HG02938 (cell line): ENCODE results near the gene CIZ1.
"Not testable (repeated sequence)": the region's sequence is repeated elsewhere in the genome, so short reads cannot be mapped to it uniquely, and the experiment has no call there.

Experiments used
- ATAC-seq: cut with Tn5 transposase; IDR thresholded peaks from one replicate; pipeline ENCODE4 v1.9.1; 2021; ENCODE audit warnings: mild to moderate bottlenecking, moderate library complexity; ENCODE audit not compliant: unreplicated experiment

The CIZ1 gene, protein sequence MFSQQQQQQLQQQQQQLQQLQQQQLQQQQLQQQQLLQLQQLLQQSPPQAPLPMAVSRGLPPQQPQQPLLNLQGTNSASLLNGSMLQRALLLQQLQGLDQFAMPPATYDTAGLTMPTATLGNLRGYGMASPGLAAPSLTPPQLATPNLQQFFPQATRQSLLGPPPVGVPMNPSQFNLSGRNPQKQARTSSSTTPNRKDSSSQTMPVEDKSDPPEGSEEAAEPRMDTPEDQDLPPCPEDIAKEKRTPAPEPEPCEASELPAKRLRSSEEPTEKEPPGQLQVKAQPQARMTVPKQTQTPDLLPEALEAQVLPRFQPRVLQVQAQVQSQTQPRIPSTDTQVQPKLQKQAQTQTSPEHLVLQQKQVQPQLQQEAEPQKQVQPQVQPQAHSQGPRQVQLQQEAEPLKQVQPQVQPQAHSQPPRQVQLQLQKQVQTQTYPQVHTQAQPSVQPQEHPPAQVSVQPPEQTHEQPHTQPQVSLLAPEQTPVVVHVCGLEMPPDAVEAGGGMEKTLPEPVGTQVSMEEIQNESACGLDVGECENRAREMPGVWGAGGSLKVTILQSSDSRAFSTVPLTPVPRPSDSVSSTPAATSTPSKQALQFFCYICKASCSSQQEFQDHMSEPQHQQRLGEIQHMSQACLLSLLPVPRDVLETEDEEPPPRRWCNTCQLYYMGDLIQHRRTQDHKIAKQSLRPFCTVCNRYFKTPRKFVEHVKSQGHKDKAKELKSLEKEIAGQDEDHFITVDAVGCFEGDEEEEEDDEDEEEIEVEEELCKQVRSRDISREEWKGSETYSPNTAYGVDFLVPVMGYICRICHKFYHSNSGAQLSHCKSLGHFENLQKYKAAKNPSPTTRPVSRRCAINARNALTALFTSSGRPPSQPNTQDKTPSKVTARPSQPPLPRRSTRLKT

GRCh38 chr9:128191406-128192046, at the start of gene CIZ1:
Gene CIZ1 (minus strand): TSS chr9:128191572. CDS start chr9:128190857, 715 bp downstream.
- ATAC-seq = peak; percentile 65

GRCh38 chr9:128233817-128234406, 42.5 kb upstream of the CIZ1 start:
- ATAC-seq = no peak

GRCh38 chr9:128232528-128233428, 41.4 kb upstream of the CIZ1 start:
- ATAC-seq = no peak

DNA sequence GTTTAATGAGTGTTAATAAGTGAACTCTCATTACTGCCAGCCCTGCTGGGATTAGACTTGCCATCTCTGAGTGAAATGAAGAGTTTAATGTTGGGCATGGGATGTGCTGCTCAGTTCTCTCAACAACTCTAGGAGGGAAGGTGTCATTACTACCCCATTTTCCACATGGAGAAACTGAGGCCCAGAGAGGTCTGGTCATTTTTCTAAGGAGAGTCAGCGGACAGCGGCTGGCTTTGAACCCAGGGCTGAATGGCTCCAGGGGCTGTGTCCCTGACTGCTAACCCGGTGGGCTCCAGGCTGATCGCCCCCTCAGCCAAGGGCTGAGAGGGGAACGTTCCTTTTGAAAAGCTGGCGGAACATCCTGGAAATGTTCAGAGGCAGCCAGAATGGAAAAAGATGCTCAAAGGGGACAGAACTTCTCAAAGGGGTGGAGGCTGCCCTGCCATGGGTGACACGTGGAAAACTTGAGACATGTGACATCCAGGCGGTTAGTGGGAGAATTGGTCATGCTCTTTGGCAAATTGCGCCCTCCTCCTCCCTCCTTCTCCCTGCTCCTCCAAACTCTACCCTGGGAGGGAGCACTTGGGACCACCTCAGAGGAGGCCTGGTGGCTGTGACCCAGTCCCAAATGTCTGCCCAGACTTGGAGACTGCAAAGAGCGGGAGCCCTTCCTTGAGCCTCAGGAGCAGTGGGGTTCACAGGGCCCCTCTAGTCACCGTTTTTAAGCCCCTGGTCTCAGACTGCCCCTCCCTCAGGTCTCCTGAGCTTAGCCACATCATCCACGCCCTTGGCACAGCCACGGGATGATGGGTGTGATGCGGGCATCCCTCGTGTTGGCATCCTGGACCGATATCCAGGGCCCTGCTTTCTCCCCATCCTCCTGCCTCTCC, 40.5 kb upstream of the CIZ1 start:
- no peak for ATAC-seq

- ATAC-seq = not testable (repeated sequence)
These were observed 39.5 kb upstream of the CIZ1 start for GRCh38 chr9:128230897-128231296.

- ATAC-seq = no peak
These were observed 35.0 kb upstream of the CIZ1 start for GRCh38 chr9:128226412-128226801.

DNA sequence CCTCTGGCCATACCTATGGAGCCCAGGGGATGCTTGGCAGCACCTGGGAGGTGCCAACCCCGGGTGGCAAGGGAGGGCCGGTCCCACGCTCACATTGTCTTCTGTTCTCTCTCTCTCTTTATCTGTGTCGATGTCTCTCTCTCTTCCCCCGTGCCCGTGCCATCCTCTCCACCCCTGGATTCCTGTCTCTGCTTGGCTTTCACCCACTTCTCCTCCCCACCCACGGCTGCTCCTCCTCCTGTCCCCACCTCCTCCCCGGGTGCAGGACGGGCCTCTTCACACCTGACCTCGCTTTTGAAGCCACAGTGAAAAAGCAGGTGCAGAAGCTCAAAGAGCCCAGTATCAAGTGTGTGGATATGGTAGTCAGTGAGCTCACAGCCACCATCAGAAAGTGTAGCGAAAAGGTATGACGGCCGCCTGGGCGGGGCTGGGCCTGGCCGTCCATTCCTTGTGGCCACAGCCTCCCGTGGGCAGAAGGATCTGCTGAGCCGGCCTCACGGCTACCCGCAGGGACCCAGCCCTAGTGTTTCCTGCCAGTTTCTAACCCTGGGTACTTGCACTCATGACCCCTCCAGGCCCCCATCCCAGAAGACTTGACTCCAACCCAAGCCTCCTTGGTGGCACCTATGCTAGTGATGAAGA, 34.5 kb upstream of the CIZ1 start:
- ATAC-seq = no peak

DNA sequence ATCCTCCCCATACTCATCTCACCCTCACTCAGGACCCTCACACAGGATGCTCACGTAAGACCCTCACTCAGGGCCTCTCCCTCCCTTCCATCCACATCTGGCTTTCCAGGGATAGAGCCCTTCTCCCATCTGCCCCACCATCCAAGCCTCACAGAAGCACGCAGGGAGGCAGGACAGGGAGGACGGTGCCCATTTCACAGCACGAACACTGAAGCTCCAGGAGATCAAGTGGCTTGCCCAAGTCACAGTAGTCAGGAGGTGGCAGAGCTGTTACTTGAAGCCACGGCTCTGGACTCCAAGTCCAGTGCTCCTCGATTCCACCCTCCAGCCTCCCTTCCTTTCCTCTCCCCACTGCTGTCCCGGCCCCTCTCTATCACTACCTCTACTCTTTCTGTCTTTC, 33.5 kb upstream of the CIZ1 start:
- ATAC-seq = no peak

DNA sequence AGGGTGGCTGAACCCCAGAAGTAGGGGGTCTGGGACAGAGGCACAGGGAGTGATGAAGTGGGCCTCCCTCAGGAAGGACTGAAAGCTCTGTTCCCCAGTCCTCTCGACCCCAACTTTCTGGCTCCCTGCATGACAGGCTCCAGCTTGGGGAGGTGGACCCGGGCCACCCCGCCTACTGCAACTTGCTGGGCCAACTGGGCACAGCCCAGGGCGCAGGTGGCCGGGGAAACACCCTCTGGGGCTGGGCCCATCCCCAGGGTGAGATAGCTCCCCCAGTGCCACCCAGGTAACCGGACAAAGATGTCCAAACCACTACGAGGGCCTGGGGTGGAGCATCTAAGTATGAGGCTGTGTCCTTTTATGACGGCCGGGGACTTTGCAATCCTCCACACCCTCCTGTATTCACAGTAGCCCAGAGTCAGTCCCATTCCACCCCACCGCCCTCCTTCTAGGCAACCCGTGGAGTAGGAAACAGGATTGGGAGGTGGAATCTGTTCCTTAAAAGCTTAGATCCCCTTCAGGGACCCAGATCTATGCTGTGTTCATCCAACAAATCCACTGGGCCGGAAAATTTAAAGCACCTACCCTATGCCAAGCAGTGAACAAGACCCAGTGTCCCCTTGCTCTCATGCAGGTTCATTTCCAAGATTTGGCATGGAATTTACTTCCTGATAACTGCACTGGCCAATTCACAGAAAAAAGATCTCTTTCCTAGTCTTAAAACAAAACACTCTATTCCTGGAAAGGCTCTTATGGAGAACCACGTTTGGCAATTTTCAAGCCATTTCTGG, 31.7 kb upstream of the CIZ1 start:
- ATAC-seq = no peak

GRCh38 chr9:128222026-128222425, 30.7 kb upstream of the CIZ1 start:
- ATAC-seq = no peak

DNA sequence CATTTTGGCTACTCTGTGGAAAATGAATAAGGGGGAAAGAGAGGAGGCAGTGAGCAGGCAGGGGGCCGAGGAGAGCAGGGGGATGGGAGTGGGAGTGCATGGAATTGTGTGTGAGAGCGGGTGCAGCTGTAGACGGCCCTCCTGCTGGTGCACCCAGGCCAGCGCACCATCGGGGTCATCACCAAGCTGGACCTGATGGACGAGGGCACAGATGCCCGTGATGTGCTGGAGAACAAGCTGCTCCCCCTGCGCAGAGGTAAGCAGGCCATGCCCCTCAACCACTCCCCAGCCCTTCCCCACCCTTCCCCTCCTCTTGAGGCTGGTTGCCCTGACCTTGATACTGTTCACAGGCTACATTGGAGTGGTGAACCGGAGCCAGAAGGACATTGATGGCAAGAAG, 28.5 kb upstream of the CIZ1 start:
- ATAC-seq = no peak

GRCh38 chr9:128218518-128219389, 27.4 kb upstream of the CIZ1 start:
- peak; percentile 90 for ATAC-seq

DNA sequence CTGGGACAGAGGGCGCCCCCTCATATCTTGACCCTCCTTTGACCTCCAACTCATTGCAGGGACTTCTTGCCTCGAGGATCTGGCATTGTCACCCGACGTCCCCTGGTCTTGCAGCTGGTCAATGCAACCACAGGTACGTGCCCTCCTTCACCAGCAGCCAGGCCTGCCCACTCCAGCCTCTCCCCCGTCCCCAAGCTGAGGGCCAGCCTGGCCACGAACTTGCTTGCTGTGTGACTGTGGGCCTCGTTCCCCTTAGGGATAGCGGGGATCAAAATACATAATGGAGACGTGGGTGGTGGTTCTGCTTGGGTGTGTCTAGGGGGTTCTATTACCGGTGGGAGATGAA, 26.8 kb upstream of the CIZ1 start:
- no peak for ATAC-seq

DNA sequence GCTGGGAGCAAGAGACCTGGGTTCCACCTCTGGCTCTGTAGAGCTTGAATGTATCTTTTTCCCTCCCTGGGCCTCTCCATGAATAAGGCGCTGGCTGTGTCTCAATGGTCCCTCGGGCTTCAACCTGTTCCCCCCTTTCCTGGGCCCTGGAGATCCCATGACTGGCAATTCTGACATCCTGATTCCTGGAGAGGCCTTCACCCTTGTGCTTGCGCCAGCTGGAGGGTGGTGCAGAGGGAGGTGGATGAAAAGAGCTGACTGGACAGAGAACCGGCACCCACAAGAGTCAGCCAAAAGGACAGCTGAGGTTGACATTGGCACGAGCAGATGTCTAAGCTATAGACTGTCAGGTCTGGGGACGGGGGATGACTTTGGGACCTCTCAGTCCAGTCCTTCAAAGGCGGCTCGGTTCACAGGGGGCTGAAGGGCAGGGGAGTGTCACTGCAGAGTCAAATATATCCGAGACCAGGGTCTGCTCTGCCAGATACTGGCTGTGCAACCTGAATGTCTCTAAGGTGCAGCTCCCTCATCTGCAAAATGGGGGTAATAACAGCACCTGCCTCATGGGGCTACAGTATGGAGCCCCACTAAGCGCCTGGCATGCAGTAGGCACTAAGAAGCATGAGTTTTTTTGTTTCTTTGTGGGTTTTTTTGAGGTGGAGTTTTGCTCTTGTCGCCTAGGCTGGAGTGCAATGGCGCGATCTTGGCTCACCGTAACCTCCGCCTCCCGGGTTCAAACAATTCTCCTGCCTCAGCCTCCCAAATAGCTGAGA, 25.6 kb upstream of the CIZ1 start:
- ATAC-seq = no peak

- no peak for ATAC-seq
These were observed 24.4 kb upstream of the CIZ1 start for GRCh38 chr9:128215491-128216409.
